ENCODE measurements around the gene SMS.

Gene SMS

GRCh38 chrX:21963731-21964405, 23.4 kb downstream of the SMS start:
- TF ChIP-seq EZH2 (optimal IDR thresholded peaks at IDR 0.05; ENCODE audit: low read depth, low read length) (no peak), EZH2phosphoT487 (IDR thresholded peaks at IDR 0.05; ENCODE audit: low read length) (no peak), CTCF (IDR thresholded peaks at IDR 0.05; ENCODE audit: low read length) (no peak)
- H3K27ac ChIP-seq (ENCODE audit: low read length), result no peak overlapping the region
- H3K4me3 ChIP-seq (ENCODE audit: low read length), result no peak overlapping the region

GRCh38 chrX:21966866-21967265, 26.4 kb downstream of the SMS start:
- Histone ChIP-seq H3K27ac (ENCODE audit: low read length) (no peak overlapping the region), H3K79me2 (ENCODE audit: low read length) (peaks cover 29% of the 10 kb centered on the region), H3K4me2 (ENCODE audit: low read depth, low read length) (no peak overlapping the region), H3F3A (ENCODE audit: insufficient read depth, low read length) (no peaks in the 10 kb centered on the region), H3K9ac (ENCODE audit: low read length) (no peak overlapping the region), H3K27me3 (replicated peaks; ENCODE audit: insufficient read depth, low read length) (no peaks in the 10 kb centered on the region), H3K4me1 (ENCODE audit: low read length) (no peaks in the 10 kb centered on the region), H3K9me2 (replicated peaks; ENCODE audit: insufficient read depth, low read length) (no peaks in the 10 kb centered on the region), H3K4me3 (ENCODE audit: low read length) (no peak overlapping the region), H4K20me1 (ENCODE audit: insufficient read depth, low read length) (no peaks in the 10 kb centered on the region), H2AFZ (ENCODE audit: low read length) (no peak overlapping the region), H3K36me3 (replicated peaks; ENCODE audit: insufficient read depth, low read length) (no peaks in the 10 kb centered on the region), H3K9me3 (replicated peaks; ENCODE audit: insufficient read depth, low read length) (no peaks in the 10 kb centered on the region)
- no peak for DNase-seq
- TF ChIP-seq EZH2phosphoT487 (IDR thresholded peaks at IDR 0.05; ENCODE audit: low read length) (no peak), CTCF (IDR thresholded peaks at IDR 0.05; ENCODE audit: low read length) (no peak), EZH2 (optimal IDR thresholded peaks at IDR 0.05; ENCODE audit: low read depth, low read length) (no peak)

More at GRCh38 chrX:21963731-21964405, 23.4 kb downstream of the SMS start:
- no peak overlapping the region for H3K9ac ChIP-seq (ENCODE audit: low read length)
- H4K20me1 ChIP-seq (ENCODE audit: insufficient read depth, low read length), result no peaks in the 10 kb centered on the region
- peaks cover 52% of the 10 kb centered on the region for H3K79me2 ChIP-seq (ENCODE audit: low read length)
- no peaks in the 10 kb centered on the region for H3K4me1 ChIP-seq (ENCODE audit: low read length)
- H3F3A ChIP-seq (ENCODE audit: insufficient read depth, low read length), result no peaks in the 10 kb centered on the region
- H2AFZ ChIP-seq (ENCODE audit: low read length), result no peak overlapping the region
- H3K9me3 ChIP-seq (replicated peaks; ENCODE audit: insufficient read depth, low read length), result no peaks in the 10 kb centered on the region
- no peak for DNase-seq
- H3K27me3 ChIP-seq (replicated peaks; ENCODE audit: insufficient read depth, low read length), result no peaks in the 10 kb centered on the region
- H3K9me2 ChIP-seq (replicated peaks; ENCODE audit: insufficient read depth, low read length), result no peaks in the 10 kb centered on the region
- H3K36me3 ChIP-seq (replicated peaks; ENCODE audit: insufficient read depth, low read length), result no peaks in the 10 kb centered on the region
- no peak overlapping the region for H3K4me2 ChIP-seq (ENCODE audit: low read depth, low read length)

GRCh38 chrX:21968333-21968732, 27.8 kb downstream of the SMS start:
- H3K27me3 ChIP-seq (replicated peaks; ENCODE audit: insufficient read depth, low read length), result no peaks in the 10 kb centered on the region
- DNase-seq, result no peak
- H3K9ac ChIP-seq (ENCODE audit: low read length), result no peak overlapping the region
- no peak overlapping the region for H3K27ac ChIP-seq (ENCODE audit: low read length)
- no peaks in the 10 kb centered on the region for H3F3A ChIP-seq (ENCODE audit: insufficient read depth, low read length)
- no peaks in the 10 kb centered on the region for H3K9me3 ChIP-seq (replicated peaks; ENCODE audit: insufficient read depth, low read length)
- no peak overlapping the region for H2AFZ ChIP-seq (ENCODE audit: low read length)
- H3K79me2 ChIP-seq (ENCODE audit: low read length), result peaks cover 20% of the 10 kb centered on the region
- no peaks in the 10 kb centered on the region for H3K36me3 ChIP-seq (replicated peaks; ENCODE audit: insufficient read depth, low read length)
- no peak overlapping the region for H3K4me3 ChIP-seq (ENCODE audit: low read length)
- H3K4me2 ChIP-seq (ENCODE audit: low read depth, low read length), result no peak overlapping the region
- TF ChIP-seq CTCF (IDR thresholded peaks at IDR 0.05; ENCODE audit: low read length) (no peak), EZH2 (optimal IDR thresholded peaks at IDR 0.05; ENCODE audit: low read depth, low read length) (no peak), EZH2phosphoT487 (IDR thresholded peaks at IDR 0.05; ENCODE audit: low read length) (no peak)
- no peaks in the 10 kb centered on the region for H4K20me1 ChIP-seq (ENCODE audit: insufficient read depth, low read length)
- H3K4me1 ChIP-seq (ENCODE audit: low read length), result no peaks in the 10 kb centered on the region
- H3K9me2 ChIP-seq (replicated peaks; ENCODE audit: insufficient read depth, low read length), result no peaks in the 10 kb centered on the region
